Stimulated activated CD4-positive, alpha-beta T cell treated with anti-CD3 and anti-CD28 coated beads, TNF-alpha, amount 100 ng/mL, for 48 hours (primary cell): ENCODE measurements around the gene SMAD5.

ENCODE experiments used
- DNase-seq, 3 donors: peaks; one replicate each; pipeline ENCODE4 v3.0.0-alpha.2; 2020; ENCODE audit warnings: low read depth in 3 of 3

The SMAD5 gene

DNA sequence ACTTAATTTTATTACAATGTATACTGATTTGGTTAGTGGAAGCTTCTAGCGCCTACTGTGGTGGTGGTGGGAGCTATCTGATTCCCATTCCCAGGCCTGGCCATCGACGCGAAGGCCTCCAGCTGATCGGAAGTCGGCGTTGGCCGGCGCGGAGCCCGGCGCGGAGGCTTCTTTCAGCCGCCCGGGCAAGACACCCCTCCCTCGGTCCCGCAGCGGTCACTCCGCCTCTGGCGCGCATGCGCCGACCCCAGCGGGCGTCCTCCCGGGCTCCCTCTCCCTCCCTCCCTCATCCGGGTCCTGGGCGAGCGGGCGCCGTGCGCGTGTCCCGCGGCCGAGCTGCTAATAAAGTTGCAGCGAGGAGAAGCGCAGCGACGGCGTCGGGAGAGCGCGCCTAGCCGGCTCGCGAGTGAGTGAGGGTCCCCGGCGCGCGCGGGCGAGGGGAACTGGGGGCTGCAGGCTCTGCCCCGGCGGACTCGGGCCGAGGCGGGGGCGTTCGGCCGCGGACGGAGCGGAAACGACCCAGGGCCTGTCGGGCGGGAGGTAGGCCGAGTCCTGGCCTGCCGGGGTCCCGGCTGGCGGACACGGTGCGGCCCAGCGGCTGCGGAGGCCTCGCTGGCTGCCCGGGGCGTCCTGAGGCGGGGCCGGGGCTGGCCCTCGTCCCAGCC is at the start of gene SMAD5:
Gene SMAD5 (plus strand): TSS at position 289 of the 665 bp plus-strand sequence. CDS start 20,916 bp downstream, outside the sequence.
- peak; percentile 50 to 57 (median 52) for DNase-seq

DNA sequence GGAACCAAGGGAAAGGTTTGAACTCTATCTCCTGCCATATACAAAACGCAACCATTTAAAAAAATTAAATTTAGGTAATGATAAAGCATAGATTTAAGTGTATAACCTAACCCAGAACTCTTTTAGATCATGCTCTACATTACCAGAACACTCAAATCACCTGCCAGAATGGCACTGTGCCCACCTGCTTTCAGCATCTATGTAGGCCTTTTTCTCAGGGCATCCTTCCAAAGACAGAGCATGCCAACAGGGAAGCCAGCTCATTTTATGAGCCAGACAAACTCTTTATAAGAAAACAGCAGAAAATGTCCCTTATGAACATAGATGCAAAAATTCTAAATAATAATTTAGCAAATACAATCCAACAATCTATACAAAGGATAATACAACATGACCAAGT is 47.9 kb upstream of the SMAD5 start:
- DNase-seq: no peak

DNA sequence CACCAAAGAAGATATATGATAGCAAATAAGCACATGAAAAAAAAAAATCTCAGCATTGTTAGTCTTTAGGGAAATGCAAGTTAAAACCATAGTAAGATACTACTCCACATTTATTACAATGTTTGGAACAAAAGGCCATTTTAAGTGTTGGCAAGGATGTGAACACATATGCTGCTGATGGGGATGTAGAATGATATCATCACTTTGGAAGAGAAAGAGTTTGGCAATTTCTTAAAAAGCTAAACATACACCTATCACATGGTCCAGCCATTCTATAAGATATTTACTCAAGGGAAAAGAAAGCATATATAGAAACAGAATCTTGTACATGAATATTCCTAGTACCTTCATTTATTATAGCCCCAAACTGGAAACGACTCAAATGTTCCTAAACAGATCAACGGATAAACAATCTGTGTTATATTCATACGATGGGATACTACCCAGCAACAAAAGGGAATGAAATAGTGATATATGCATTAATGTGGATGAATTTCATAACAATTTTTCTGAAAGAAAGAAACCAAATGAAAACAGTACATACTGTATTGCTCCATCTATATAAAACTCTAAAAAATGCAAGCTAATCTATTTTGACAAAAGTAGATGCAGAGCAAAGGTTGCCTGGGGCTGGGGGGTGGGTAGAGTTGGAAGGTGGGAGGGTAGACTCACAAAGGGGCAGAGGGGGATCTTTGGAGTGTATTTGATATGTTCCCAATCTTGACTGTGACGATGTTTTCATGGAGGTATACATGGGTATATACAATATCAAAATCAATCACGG is 45.7 kb upstream of the SMAD5 start:
- no peak for DNase-seq

DNA sequence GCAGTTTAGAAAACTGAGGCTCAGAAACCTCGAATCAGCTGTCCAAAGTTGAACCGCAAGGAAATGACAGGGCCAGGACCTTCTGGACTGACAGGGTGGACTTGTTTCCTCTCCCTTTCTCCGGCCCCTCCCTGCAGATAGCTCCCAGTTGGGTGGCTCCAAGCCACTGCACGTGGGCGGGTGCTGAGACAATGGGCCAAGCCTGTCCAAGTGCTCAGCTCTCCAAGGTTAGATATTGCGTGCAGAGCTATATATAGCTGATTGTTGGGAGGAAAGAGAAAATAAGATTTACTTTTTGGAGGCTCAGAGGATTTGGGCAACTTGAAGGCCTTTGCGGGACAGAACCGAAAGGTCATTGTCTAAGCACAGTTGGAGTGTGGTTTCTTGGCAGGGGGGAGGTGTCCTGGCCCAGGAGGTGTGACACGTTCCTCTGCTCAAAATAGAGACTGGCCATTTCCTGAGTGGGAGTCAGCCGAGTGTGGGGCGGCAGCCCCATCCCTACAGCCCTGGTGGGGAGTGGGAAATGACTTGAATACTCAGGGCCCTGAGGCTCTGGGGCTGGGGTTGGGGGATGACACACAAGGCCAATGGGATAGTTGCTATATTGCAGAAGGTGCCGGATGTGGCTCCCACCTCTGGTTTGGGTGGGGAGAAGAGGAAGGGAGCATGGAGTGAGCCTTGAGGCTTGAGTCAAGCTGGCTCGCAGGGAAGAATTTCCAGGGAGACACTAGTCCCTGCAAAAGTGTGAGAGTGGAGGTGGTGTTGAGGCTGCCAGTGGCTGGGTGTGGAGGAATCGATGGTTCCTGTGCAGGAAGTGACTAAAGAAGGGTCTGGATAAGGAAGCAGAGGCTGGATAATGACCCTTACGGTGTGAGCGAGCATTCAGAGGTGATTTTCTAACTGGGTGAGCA is 44.4 kb upstream of the SMAD5 start:
- no peak for DNase-seq

DNA sequence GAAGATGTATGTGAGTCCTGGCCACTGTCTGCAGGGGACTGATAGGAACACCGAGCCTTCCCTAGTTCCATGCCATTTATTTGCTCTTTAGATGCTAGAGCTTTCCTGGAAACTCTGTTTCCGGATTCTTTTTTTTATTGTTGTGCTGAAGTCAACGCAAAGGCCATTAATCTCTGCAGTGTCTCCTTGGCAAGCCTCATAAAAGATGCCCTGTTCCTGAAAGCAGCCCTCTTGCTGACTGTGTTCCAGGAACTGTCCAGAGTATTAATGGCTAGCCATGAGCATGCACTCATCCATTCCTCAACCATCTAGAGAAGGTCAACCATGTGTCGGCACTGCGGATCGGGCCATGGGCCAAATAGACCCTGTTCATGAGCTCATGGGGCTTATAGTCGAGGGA is 42.9 kb upstream of the SMAD5 start:
- DNase-seq: no peak

DNA sequence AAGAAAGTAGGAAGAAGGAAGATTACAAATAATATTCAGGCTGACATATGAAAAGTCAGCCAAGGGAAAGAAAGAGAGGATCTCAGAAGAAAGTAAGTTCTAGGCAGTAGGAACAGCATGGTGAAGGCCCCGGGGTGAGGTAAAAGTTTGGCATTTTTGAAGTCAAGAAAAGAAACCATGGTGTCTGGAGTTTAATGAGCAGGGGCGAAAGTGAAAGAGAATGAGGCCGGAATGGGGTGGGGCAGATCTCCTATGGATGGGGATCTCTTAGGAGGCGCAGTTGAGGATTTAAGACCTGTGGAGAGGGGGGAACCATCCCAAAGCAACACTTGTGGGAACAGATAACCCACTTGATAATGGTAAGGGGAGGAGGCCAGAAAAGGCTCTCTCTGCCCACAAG is 42.3 kb upstream of the SMAD5 start:
- DNase-seq: no peak

DNA sequence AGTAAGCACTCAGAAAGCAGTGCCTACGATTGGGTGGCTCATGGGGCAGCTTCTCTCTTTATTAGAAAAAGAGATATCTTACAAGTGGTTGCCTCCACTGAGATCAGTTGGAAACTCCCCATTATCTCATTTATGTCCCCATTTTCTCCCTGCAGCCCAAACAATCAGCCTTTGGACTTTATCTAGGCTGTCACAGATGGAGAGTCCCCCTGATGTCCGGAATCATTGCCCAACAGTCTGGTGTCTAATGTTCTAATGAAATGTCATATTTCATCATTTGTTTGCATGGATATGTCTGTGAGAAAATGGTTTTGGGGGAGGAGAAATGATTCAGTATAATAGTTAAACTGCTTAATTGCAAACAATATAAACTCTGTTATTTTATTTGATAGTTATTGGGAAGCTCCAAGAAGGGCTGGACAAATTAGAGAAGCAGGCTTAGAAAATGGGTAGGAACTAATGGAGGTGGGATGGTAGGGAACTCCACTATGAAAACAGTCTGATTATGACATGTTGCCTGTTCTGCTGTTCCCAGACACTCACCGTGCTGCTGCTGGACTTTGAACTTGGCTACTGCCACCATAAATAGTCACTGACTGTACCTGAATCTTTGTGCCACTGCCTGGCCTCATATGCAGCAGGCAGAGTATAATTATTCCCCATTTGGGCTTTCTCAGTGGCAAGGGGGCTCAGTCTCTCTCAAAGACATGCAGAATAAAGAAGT is 38.3 kb upstream of the SMAD5 start:
- DNase-seq: no peak

DNA sequence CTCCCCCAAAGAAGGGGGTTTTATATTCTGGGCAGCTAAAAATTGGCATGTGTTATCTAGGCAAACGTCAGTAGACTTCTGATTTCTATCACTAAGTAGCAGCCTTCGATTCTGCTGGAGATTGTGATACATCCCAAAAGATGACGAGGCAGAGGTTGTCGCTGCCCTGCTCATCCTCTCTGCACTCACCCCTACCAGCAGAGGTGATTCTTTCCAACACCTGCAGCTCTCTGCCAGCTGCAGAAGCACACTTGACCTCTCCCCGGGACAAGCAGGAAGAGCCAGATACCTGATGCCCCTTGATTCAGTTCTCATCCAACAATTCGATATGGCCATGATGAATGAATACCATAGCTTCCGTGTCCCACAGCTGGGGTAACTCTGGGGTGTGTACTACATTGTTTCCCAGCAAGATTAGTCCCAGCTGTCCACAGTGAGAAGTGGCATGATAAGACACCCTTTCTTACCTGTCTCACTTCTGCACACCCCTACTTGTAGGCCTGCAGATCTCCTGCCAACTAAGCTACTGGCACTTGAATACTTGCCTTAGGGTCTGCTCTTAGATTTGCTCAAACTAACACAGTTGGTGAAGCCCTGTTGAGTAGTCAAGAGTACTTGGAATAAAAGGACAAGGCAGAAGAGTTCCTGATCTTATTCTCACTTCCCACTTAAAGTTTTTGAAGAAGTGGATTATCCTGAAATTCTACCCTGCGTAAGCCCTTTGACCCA is 37.6 kb upstream of the SMAD5 start:
- no peak for DNase-seq

DNA sequence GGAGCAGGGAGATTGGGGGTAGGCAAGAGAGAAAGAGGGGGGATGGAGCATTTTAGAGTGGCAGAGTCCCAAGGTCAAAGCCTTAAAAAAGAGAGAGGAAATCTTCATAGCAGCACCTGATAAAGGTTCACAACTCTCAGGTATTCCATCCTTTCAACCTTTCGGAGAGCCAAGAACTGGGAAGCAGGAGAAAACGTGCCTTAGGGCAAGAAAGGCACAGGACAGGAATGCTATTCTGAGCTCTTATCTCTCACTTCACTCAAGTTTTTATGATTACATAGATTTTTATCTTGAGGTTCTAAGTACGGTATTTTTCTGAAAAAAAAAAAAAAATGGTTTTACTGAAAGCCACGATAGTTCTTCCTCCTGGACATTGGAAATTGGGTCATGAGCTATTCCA is 34.5 kb upstream of the SMAD5 start:
- no peak for DNase-seq

DNA sequence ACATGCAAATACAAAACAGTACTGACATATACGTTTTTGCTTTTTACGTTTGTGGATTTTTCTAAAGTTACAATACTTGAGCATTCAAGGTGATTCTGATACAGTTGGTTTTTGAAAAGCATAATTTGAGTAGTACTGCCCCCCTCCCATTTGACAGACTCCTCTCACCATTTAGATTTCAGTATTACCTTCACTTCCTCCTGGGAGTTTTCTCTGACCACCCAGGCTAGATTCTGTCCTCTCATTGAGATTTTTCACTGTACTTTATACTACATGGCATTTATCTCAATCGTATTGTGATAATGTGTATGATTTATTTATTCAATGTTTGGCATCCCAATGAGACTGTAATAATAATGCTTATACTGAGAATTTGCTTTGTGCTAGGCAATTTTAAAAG is 32.8 kb upstream of the SMAD5 start:
- no peak for DNase-seq

DNA sequence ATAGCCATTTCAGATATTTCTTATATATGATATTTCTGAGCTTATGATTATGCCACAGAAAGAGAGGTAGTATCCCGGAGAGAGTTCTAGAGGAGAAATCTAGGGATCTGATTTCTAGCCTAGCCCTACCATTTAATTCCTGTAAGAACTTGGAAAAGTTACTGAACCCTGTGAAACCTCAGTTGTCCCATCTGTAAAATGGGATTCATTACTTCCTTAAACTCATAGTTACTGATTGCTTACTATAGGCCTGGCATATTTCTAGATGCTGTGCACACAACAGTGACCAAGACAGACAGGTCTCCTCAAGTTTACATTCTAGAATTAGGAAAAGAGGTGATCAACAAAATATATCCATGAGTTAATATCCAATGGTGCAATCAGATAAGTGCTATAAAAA is 30.8 kb upstream of the SMAD5 start:
- DNase-seq: no peak

DNA sequence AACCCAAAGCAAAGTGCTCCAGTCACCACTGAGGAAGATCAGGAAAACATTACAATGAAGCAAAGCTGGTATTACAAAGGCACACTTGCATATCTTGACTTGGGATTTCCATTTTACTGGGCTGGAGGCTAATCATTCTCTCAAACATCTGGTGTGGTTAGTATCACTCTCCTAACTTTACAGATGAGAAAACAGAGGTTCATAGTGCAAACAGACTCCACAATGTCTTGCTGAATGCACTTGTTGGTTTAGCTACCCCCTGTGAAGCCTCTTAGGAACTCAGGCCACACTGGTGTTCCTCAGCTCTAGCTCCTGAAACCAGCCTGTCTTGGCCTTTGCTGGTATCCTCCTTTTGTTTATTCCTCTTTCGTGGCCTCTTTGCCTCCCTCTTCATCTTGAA is 29.5 kb upstream of the SMAD5 start:
- no peak for DNase-seq

DNA sequence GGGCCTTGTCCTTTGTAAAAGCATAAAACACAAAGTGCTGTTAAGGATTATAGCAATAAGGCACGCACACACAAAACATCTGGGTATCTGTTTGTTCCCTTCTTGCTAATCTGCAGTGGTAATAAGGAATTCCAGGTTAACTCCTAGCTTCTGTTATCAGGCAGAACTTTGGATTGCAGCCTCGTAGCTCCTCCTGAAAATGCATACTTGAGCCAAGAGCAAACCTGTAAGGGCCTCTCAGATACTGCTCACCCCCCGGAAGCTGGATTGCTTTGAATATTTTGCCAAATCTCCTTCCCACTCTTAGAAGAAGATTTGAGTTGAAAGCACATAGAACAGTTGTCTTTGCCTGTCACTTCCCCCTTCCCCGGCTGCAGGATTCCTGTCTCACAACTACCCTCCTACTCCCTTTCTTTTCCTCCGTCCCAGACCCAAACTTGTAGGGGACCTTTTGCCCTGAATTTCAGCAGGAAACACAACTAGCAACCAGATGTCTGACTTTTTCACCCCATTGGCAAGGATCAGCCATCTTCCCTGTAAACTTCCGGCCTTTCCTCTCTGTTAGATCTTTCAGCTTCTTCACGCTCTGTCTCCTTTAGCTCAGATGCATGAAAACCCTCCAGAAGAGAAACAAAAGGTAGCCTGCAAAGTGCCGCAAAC is 28.2 kb upstream of the SMAD5 start:
- no peak for DNase-seq

DNA sequence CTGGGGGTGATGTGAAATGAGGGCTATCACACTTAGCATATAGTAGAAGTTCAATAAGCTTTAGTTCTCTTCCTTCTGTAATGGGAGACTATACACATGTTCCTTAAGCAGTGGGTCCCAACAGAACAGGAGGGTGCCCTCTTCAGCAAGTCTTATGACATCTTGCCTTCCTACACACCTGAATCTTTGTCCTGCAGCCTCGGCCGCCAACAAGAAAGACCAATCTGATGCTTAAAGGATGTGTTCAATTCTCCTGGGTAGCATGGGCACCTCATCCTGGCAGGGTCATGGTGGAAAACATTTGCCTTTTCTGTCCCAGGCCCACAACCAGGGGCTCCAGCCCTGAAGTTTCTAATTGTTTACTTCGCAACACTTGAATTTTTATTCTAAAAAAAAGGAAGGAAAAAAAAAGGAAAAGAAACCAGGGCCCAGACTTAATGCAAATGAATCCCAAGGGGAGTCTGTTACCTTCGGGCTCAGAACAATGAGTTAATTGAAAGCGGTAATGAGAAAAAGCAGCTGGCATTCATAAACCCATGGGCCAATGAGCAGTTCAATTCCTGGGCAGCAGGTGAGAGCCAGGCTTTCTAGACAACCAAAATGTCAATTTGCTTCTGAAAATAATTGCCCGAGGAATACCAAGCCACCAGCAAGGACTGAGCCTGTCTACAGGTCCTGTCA is 26.2 kb upstream of the SMAD5 start:
- DNase-seq: no peak

DNA sequence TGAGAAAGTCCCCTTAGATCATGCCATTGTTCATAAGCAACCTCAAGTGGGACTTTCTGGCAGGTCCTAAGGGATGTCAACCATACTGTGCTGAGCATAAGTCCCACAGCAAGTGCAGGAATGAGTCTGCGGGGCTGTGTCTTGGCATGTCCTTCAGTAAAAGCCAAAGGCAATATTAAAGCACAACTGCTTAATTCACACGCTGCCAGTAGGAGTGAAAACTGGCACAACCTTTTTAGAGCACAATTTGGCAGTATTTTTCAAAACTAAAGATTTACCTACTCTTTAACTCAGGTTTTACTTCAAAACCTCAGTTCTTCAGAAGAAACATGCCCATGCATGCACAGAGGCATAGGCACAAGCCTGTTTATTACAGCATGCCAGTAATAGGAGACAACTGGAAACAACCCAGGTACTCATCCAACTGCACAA is 24.4 kb upstream of the SMAD5 start:
- no peak for DNase-seq

DNA sequence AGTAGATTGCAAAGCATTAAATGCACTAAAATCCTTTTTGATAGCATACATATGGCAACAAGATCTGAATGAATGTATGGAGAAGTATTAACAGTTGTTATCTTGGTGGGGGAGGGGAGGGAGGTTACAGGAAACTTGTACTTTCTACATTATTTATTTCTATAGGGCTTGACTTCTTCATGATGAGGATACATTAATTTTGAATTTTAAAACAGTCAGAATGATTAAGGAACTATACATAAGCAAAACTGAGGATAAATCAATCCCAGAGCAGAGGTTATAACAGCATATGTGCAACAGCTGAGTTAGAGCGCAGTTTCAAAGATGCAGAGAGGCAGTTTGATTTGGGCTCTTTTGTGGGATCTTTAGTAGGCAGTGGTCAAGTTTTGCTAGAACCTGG is 23.9 kb upstream of the SMAD5 start:
- DNase-seq: no peak

DNA sequence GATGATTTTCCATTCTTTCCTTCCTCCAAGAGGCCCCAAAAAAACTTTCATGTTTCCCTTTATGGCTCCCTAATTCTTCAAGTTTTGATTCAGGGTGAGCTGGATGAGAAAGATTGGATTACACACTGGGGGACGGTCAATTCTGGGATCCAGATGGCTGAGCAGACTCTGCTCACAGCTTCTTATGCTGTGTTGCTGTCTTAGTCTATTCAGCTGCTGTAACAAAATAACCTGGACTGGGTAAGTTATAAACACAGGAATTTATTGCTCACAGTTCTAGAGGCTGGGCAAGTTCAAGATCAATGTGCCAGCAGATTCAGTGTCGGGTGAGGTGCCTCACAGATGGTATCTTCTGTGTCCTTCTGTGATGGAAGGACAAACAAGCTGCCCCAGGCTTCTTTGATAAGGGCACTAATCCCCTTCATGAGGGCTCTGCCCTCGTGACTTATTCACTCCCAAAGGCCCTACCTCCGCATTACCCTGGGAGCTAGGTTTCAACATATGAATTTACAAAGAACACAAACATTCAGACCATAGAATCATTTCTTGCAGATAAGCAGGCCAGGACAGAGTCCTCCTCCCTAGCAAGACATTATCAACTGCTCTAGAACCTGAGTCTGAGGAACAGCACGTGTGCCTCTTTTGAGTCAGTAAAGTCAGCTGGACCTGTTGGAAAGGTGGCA is 23.1 kb upstream of the SMAD5 start:
- no peak for DNase-seq

DNA sequence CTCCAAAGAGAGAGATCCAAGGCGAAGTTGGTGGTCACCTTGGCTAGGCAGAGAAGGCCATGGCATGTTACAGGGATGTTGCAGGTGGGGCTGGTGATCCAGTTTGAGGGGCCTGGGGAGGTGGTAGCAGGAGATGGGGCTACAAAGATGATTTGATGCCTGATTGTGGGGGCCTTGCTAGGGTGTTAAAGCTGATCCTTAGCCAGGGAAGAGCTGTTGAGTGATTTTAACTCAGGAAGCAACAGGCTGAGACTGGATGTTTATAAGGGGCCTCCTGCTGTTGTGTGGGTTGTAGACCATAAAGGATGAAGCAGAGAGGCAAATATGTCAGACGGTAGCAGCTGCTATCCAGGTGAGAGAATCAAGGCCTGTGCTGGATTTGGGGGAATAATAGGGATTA is 19.0 kb upstream of the SMAD5 start:
- no peak for DNase-seq

DNA sequence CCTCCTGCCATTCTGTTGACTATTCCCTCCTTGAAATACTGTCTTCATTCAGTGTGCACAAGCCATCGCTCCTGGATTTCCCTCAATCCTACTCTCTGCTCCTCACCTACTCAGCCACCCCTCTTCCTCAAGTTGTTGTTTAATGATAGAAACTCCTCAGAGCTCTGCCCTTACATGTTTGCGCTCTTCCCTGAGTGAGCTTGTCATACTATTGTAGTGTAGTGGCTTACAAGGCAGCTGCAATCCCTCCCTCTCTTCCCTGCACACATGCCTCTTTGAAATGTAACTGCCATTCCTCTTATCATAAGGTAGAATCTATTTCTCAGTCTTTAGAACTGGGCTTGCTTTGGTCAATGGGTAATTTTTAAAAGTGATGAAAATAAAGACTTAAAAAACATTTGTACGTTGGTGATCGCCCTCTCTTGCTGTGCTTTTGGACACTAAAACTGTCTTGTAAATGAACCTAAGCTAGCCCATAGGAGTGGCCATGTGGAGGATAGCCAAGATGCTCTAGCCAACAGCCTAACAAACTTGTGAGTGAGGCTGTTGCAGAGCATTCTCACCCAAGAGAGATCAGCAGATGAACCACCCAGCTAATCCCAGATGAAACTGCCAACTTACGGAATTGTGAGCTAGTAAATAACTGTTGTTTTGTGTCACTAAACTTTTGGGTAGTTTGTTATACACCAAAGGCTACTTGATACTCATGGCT is 18.1 kb upstream of the SMAD5 start:
- no peak for DNase-seq
